Measurements from ENCODE around the gene PLEKHN1. TPM values are rescaled to one million over a fixed set of nuclear protein-coding genes. Genes with fewer than 3 reads are reported as not detected.
"Not testable (repeated sequence)": the region's sequence is repeated elsewhere in the genome, so short reads cannot be mapped to it uniquely, and the experiment has no call there.

The PLEKHN1 gene
- total RNA-seq, 1 donor from 2014 or later, result 1.6 TPM

GRCh38 chr1:944341-945325 is 21.6 kb upstream of the PLEKHN1 start:
- DNase-seq (ENCODE audit: low read depth) (no peak), FAIRE-seq (no peak)
- no peak for TF ChIP-seq CTCF (IDR thresholded peaks at IDR 0.05; ENCODE audit: insufficient read depth, low read length, severe bottlenecking)
- peaks cover 14% of the 10 kb centered on the region for H3K27me3 ChIP-seq (ENCODE audit: control insufficient read depth, insufficient read depth, low read length)
- no peak overlapping the region for H3K4me3 ChIP-seq (ENCODE audit: low read depth, low read length)
- H3K36me3 ChIP-seq (ENCODE audit: control insufficient read depth, insufficient read depth, low read length), result peaks cover 21% of the 10 kb centered on the region

GRCh38 chr1:945688-946556 is 20.4 kb upstream of the PLEKHN1 start:
- FAIRE-seq (no peak), DNase-seq (ENCODE audit: low read depth) (no peak)
- no peak for TF ChIP-seq CTCF (IDR thresholded peaks at IDR 0.05; ENCODE audit: insufficient read depth, low read length, severe bottlenecking)
- Histone ChIP-seq H3K4me3 (ENCODE audit: low read depth, low read length) (no peak overlapping the region), H3K27me3 (ENCODE audit: control insufficient read depth, insufficient read depth, low read length) (peaks cover 9% of the 10 kb centered on the region), H3K36me3 (ENCODE audit: control insufficient read depth, insufficient read depth, low read length) (peaks cover 33% of the 10 kb centered on the region)

- not testable (repeated sequence) for FAIRE-seq; H3K4me3 ChIP-seq (ENCODE audit: low read depth, low read length); DNase-seq (ENCODE audit: low read depth); H3K27me3 ChIP-seq (ENCODE audit: control insufficient read depth, insufficient read depth, low read length)
- peaks cover 40% of the 10 kb centered on the region for H3K36me3 ChIP-seq (ENCODE audit: control insufficient read depth, insufficient read depth, low read length)
These were observed 19.5 kb upstream of the PLEKHN1 start for GRCh38 chr1:946811-947210.

- Histone ChIP-seq H3K4me3 (ENCODE audit: low read depth, low read length) (no peak overlapping the region), H3K36me3 (ENCODE audit: control insufficient read depth, insufficient read depth, low read length) (peaks cover 49% of the 10 kb centered on the region), H3K27me3 (ENCODE audit: control insufficient read depth, insufficient read depth, low read length) (no peaks in the 10 kb centered on the region)
- no peak for TF ChIP-seq CTCF (IDR thresholded peaks at IDR 0.05; ENCODE audit: insufficient read depth, low read length, severe bottlenecking)
- FAIRE-seq, result no peak
- no peak for DNase-seq (ENCODE audit: low read depth)
These were observed 18.3 kb upstream of the PLEKHN1 start for GRCh38 chr1:947958-948357.

GRCh38 chr1:950268-950667 is 16.0 kb upstream of the PLEKHN1 start:
- Histone ChIP-seq H3K36me3 (ENCODE audit: control insufficient read depth, insufficient read depth, low read length) (peaks cover 64% of the 10 kb centered on the region), H3K27me3 (ENCODE audit: control insufficient read depth, insufficient read depth, low read length) (no peaks in the 10 kb centered on the region), H3K4me3 (ENCODE audit: low read depth, low read length) (no peak overlapping the region)
- TF ChIP-seq CTCF (IDR thresholded peaks at IDR 0.05; ENCODE audit: insufficient read depth, low read length, severe bottlenecking), result no peak
- DNase-seq (ENCODE audit: low read depth) (no peak), FAIRE-seq (no peak)

- TF ChIP-seq CTCF (IDR thresholded peaks at IDR 0.05; ENCODE audit: insufficient read depth, low read length, severe bottlenecking), result no peak
- Histone ChIP-seq H3K36me3 (ENCODE audit: control insufficient read depth, insufficient read depth, low read length) (peaks cover 69% of the 10 kb centered on the region), H3K4me3 (ENCODE audit: low read depth, low read length) (no peak overlapping the region), H3K27me3 (ENCODE audit: control insufficient read depth, insufficient read depth, low read length) (no peaks in the 10 kb centered on the region)
- FAIRE-seq, result no peak
- no peak for DNase-seq (ENCODE audit: low read depth)
These were observed 15.4 kb upstream of the PLEKHN1 start for GRCh38 chr1:950881-951280.

All from bronchial epithelial cell (primary cell).